OCI-LY3 (cell line): Measurements from ENCODE around the gene PRDM1.

ENCODE experiments used
- CTCF ChIP-seq: fragments of 200-600, 300-600 bp; sonication (generic); IDR thresholded peaks from 2 replicates; pipeline ENCODE4 v1.5.1; 2014; ENCODE audit warnings: antibody characterized with exemption, low read length, low read depth
- EZH2phosphoT487 ChIP-seq: fragments of 200-600 bp; shearing (Covaris generic); IDR thresholded peaks from 2 replicates; pipeline ENCODE4 v1.6.1; 2018; ENCODE audit warnings: antibody characterized with exemption, mixed run types, low read depth

- TF ChIP-seq CTCF (no peak), EZH2phosphoT487 (no peak)
These were observed 57.5 kb downstream of the PRDM1 start for GRCh38 chr6:106143665-106144064.
